Keratinocyte (primary cell): ENCODE data around the gene GALNT13. TPM values are rescaled to one million over a fixed set of nuclear protein-coding genes. Genes with fewer than 3 reads are reported as not detected.

Experiments used
- DNase-seq: peaks from one replicate; pipeline ENCODE4 v3.0.0-alpha.2; 2011; ENCODE audit warnings: low read depth, missing footprints, low spot score
- FAIRE-seq: peaks from 2 replicates; lab custom pipeline; 2011; peaks lifted over from hg19 to GRCh38; lab: Jason Lieb, UNC
- H2AFZ ChIP-seq: 2 replicates; pipeline ENCODE4 v1.6.0; 2012; ENCODE audit warnings: low read length, control low read depth, inconsistent platforms; ENCODE audit not compliant: control insufficient read depth
- H3K27ac ChIP-seq: 2 replicates; pipeline ENCODE4 v1.5.1; 2011; ENCODE audit warnings: low read length; ENCODE audit not compliant: control insufficient read depth, insufficient read depth
- H3K27me3 ChIP-seq: 3 replicates; pipeline ENCODE4 v1.6.0; 2011; ENCODE audit warnings: low read length; ENCODE audit not compliant: control insufficient read depth, insufficient read depth; ENCODE audit errors: extremely low read depth
- H3K36me3 ChIP-seq, 2 experiments: 2 replicates in 1 of 2; 3 replicates in 1 of 2; pipeline ENCODE4 v1.5.1; 2011; ENCODE audit warnings: low read length in 2 of 2, mild to moderate bottlenecking in 1 of 2; ENCODE audit not compliant: control insufficient read depth in 2 of 2, insufficient read depth in 2 of 2; ENCODE audit errors: extremely low read depth in 1 of 2
- H3K4me1 ChIP-seq: 3 replicates; pipeline ENCODE4 v1.5.1; 2011; ENCODE audit warnings: low read length; ENCODE audit not compliant: control insufficient read depth, insufficient read depth; ENCODE audit errors: extremely low read depth
- H3K4me2 ChIP-seq: 3 replicates; pipeline ENCODE4 v1.6.0; 2011; ENCODE audit warnings: low read depth, low read length; ENCODE audit not compliant: control insufficient read depth, insufficient read depth; ENCODE audit errors: extremely low read depth
- H3K4me3 ChIP-seq, 3 experiments: fragments of 200-600 bp in 1 of 3; sonication (generic) in 1 of 3; 2 replicates in 2 of 3; 3 replicates in 1 of 3; pipeline ENCODE4 v1.5.1; 2011 to 2016; ENCODE audit warnings: low read length in 3 of 3, mild to moderate bottlenecking in 3 of 3, control low read depth in 2 of 3, inconsistent platforms in 1 of 3, low read depth in 1 of 3, mixed read lengths in 1 of 3, mixed run types in 1 of 3, moderate library complexity in 1 of 3; ENCODE audit not compliant: control insufficient read depth in 2 of 3, insufficient read depth in 2 of 3; ENCODE audit errors: extremely low read depth in 1 of 3
- H3K79me2 ChIP-seq: 2 replicates; pipeline ENCODE4 v1.6.0; 2012; ENCODE audit warnings: low read length; ENCODE audit not compliant: control insufficient read depth, insufficient read depth
- H3K9ac ChIP-seq: 3 replicates; pipeline ENCODE4 v1.6.0; 2011; ENCODE audit warnings: low read length; ENCODE audit not compliant: control insufficient read depth, insufficient read depth; ENCODE audit errors: extremely low read depth
- H3K9me1 ChIP-seq: 3 replicates; pipeline ENCODE4 v1.6.0; 2011; ENCODE audit warnings: low read length; ENCODE audit not compliant: control insufficient read depth, insufficient read depth; ENCODE audit errors: extremely low read depth
- H3K9me3 ChIP-seq: 2 replicates; pipeline ENCODE4 v1.5.1; 2012; ENCODE audit warnings: low read depth, low read length; ENCODE audit not compliant: control insufficient read depth
- H4K20me1 ChIP-seq: 3 replicates; pipeline ENCODE4 v1.6.0; 2011; ENCODE audit warnings: low read length; ENCODE audit not compliant: control insufficient read depth, insufficient read depth; ENCODE audit errors: extremely low read depth
- EZH2 ChIP-seq: IDR thresholded peaks from one replicate; pipeline ENCODE4 v1.6.1; 2012; ENCODE audit warnings: inconsistent platforms, mild to moderate bottlenecking, low read length, moderate library complexity
- dilution Hi-C: fragments of 300-500 bp; cut with MboI; formaldehyde crosslinking; loops from one replicate; pipeline ENCODE4 v1.7.0; 2020; ENCODE audit warnings: low sequenced_read_pairs; ENCODE audit not compliant: extremely low pct_ligation_motif_present
- polyA plus RNA-seq, 5 experiments: library from polyadenylated mRNA; depleted of rRNA in 3 of 5; stranded (reverse) in 3 of 5; stranded (forward) in 1 of 5; unstranded in 1 of 5; fragments of >200 nt; gene quantifications; 1 replicate in 1 of 5; 2 replicates in 3 of 5; 3 replicates in 1 of 5; pipeline versions ENCODE4 v1.2.1 to v1.2.3, GENCODE V29; 2011 to 2012; ENCODE audit warnings: missing spikeins in 2 of 5, low read depth in 1 of 5, low replicate concordance in 1 of 5
- TF ChIP-seq, protein P1 (sequence below), 3 experiments: IDR thresholded peaks in 1 of 3; conservative IDR thresholded peaks in 1 of 3; optimal IDR thresholded peaks in 1 of 3; 2 replicates in 2 of 3; 3 replicates in 1 of 3; pipeline versions ENCODE3 to v1.5.1; 2011; ENCODE audit warnings: low read length in 3 of 3, mild to moderate bottlenecking in 3 of 3, moderate library complexity in 2 of 3, control low read depth in 1 of 3, inconsistent platforms in 1 of 3; ENCODE audit not compliant: insufficient read depth in 2 of 3; ENCODE audit errors: extremely low read depth in 1 of 3

GALNT13 gene
- polyA plus RNA-seq, 1 donor (not counting 4 experiments of a cell fraction or from before 2014, with no cell fraction given): not detected

DNA sequence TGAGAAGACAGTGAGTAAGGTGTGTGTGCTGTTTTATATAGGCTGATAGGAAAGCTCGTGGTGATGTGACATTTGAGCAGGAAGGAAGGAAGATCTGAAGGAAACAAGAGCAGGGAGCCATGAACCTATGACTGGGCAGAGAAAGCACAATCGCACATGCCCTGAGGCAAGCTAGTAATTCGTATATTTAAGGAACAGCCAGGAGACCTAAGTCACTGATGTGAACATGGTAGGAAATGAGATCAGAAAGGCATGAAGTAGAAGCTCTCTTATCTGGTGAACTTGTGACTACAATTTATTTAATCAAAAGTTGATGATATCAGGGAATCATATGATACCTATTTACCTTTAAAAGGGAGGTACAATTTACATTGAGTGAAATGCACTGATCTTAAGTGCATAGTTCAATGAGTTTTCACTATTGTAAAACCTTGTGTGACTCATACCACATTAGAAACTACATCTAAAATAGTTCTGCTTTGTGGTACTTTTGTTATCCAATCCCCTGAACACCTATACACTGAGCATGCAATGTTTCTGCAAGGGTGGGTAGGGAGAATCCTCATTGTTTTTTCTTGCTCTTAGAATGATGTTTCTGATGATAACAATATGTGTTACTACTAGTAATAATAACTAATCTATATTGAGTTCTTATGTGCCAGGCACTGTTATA, 67.5 kb downstream of the GALNT13 start:
- H2AFZ ChIP-seq: no peak overlapping the region
- dilution Hi-C loops: no loop called here
- H3K4me1 ChIP-seq: no peaks in the 10 kb centered on the region
- DNase-seq (no peak), FAIRE-seq (no peak)
- H3K9ac ChIP-seq: no peak overlapping the region
- no peaks in the 10 kb centered on the region for H3K27me3 ChIP-seq
- no peaks in the 10 kb centered on the region for H4K20me1 ChIP-seq
- TF ChIP-seq, protein P1, sequence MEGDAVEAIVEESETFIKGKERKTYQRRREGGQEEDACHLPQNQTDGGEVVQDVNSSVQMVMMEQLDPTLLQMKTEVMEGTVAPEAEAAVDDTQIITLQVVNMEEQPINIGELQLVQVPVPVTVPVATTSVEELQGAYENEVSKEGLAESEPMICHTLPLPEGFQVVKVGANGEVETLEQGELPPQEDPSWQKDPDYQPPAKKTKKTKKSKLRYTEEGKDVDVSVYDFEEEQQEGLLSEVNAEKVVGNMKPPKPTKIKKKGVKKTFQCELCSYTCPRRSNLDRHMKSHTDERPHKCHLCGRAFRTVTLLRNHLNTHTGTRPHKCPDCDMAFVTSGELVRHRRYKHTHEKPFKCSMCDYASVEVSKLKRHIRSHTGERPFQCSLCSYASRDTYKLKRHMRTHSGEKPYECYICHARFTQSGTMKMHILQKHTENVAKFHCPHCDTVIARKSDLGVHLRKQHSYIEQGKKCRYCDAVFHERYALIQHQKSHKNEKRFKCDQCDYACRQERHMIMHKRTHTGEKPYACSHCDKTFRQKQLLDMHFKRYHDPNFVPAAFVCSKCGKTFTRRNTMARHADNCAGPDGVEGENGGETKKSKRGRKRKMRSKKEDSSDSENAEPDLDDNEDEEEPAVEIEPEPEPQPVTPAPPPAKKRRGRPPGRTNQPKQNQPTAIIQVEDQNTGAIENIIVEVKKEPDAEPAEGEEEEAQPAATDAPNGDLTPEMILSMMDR (optimal IDR thresholded peaks at IDR 0.05 in 1 of 3, IDR thresholded peaks at IDR 0.05 in 1 of 3, conservative IDR thresholded peaks at IDR 0.05 in 1 of 3; ENCODE audit: extremely low read depth in 1 of 3, insufficient read depth in 2 of 3, low read length in 3 of 3): no peak
- TF ChIP-seq EZH2: no peak
- H3K4me3 ChIP-seq: no peak overlapping the region
- peaks cover 2% of the 10 kb centered on the region for H3K9me3 ChIP-seq
- no peak overlapping the region for H3K27ac ChIP-seq
- H3K79me2 ChIP-seq: no peaks in the 10 kb centered on the region
- H3K9me1 ChIP-seq: no peaks in the 10 kb centered on the region
- H3K36me3 ChIP-seq: no peaks in the 10 kb centered on the region
- H3K4me2 ChIP-seq: no peak overlapping the region

DNA sequence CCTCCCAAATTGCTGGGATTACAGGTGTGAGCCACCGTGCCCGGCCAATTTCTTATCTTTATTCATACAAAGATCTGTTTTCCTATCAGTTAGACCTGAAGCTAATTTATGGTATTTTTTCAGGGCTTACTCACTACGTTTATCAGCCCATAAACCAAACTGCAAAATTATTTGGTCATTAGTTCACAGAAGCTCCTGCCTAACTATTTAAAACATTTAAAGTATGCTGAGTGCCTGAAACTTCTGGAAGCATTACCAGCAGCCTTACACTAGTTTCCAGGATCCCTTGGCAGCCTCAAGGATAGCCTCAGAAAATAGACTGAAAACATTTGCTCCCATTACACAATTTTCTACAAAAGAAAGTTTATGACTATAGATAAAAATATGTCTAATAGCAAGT, 68.8 kb downstream of the GALNT13 start:
- dilution Hi-C loops: no loop called here
- Histone ChIP-seq H3K27me3 (no peaks in the 10 kb centered on the region), H3K4me2 (no peak overlapping the region), H2AFZ (no peak overlapping the region), H3K27ac (no peak overlapping the region), H3K9ac (no peak overlapping the region), H3K9me3 (peaks cover 2% of the 10 kb centered on the region), H3K9me1 (no peaks in the 10 kb centered on the region), H3K4me3 (no peak overlapping the region), H4K20me1 (no peaks in the 10 kb centered on the region), H3K36me3 (no peaks in the 10 kb centered on the region), H3K4me1 (no peaks in the 10 kb centered on the region), H3K79me2 (no peaks in the 10 kb centered on the region)
- TF ChIP-seq, protein P1 (optimal IDR thresholded peaks at IDR 0.05 in 1 of 3, IDR thresholded peaks at IDR 0.05 in 1 of 3, conservative IDR thresholded peaks at IDR 0.05 in 1 of 3; ENCODE audit: extremely low read depth in 1 of 3, insufficient read depth in 2 of 3, low read length in 3 of 3): no peak
- TF ChIP-seq EZH2: no peak
- DNase-seq (no peak), FAIRE-seq (no peak)
